GM12878 (cell line): ENCODE results near the gene ZFYVE21. TPM values are rescaled to one million over a fixed set of nuclear protein-coding genes. Genes with fewer than 3 reads are reported as not detected.

ENCODE experiments used
- ATAC-seq: fragments of 200-7000 bp; cut with Tn5 transposase; 3 replicates; pipeline ENCODE4 v1.9.1; 2020; ENCODE audit warnings: mild to moderate bottlenecking, moderate library complexity
- BruUV-seq: library from RNA; stranded (reverse); fragments of 400-500 nt; replicated peaks from 2 replicates; lab custom pipeline; 2021; lab: Mats Ljungman, UMichigan
- CTCF ChIA-PET: fragments of 300-600 bp; sonication (Branson Sonifier 250); formaldehyde crosslinking; extraction: SDS; loops from one replicate; lab custom pipeline; 2021; ENCODE audit warnings: inconsistent platforms; lab: Yijun Ruan, JAX
- POLR2A ChIA-PET: fragments of 350-600 bp; formaldehyde crosslinking; extraction: SDS; loops from one replicate; lab custom pipeline; 2021; ENCODE audit warnings: inconsistent platforms; lab: Charles Lee
- RAD21 ChIA-PET: fragments of 300-600 bp; sonication (Branson Sonifier 250); formaldehyde crosslinking; loops from one replicate; lab custom pipeline; 2023; ENCODE audit warnings: antibody characterized with exemption; ENCODE audit not compliant: unreplicated experiment; lab: Charles Lee
- SMC1A ChIA-PET: fragments of 300-600 bp; sonication (Branson Sonifier 250); formaldehyde crosslinking; loops from one replicate; lab custom pipeline; 2023; ENCODE audit not compliant: unreplicated experiment, uncharacterized antibody; lab: Charles Lee
- DNase-seq: peaks from one replicate; pipeline ENCODE4 v3.0.0-alpha.2; 2011; ENCODE audit warnings: low read depth, low spot score
- FAIRE-seq: peaks from 3 replicates; lab custom pipeline; 2011; peaks lifted over from hg19 to GRCh38; lab: Jason Lieb, UNC
- H2AFZ ChIP-seq: 2 replicates; pipeline ENCODE4 v1.6.0; 2011; ENCODE audit warnings: low read depth, low read length, control low read depth; ENCODE audit not compliant: control insufficient read depth
- H3K27ac ChIP-seq: 2 replicates; pipeline ENCODE4 v1.5.1; 2011; ENCODE audit warnings: control low read depth; ENCODE audit not compliant: control insufficient read depth, insufficient read depth
- H3K27me3 ChIP-seq, 2 experiments: replicated peaks in 1 of 2; 2 replicates each; pipeline versions ENCODE4 v1.6.0 to v1.6.1; 2011; ENCODE audit warnings: low read length in 1 of 2; ENCODE audit not compliant: control insufficient read depth in 2 of 2, insufficient read depth in 2 of 2
- H3K36me3 ChIP-seq, 2 experiments: 2 replicates each; pipeline ENCODE4 v1.5.1; 2011; ENCODE audit warnings: low read length in 1 of 2; ENCODE audit not compliant: control insufficient read depth in 2 of 2, insufficient read depth in 2 of 2
- H3K4me1 ChIP-seq: 2 replicates; pipeline ENCODE4 v1.6.1; 2011; ENCODE audit warnings: mild to moderate bottlenecking, low read length, moderate library complexity, mixed read lengths; ENCODE audit not compliant: control insufficient read depth, insufficient read depth
- H3K4me2 ChIP-seq: 2 replicates; pipeline ENCODE4 v1.6.0; 2011; ENCODE audit warnings: control low read depth; ENCODE audit not compliant: control insufficient read depth, insufficient read depth
- H3K4me3 ChIP-seq: fragments of 200-600 bp; sonication (generic); 2 replicates; pipeline ENCODE4 v1.5.1; 2016
- H3K79me2 ChIP-seq: 2 replicates; pipeline ENCODE4 v1.6.0; 2011; ENCODE audit warnings: low read length; ENCODE audit not compliant: control insufficient read depth, insufficient read depth
- H3K9ac ChIP-seq: 2 replicates; pipeline ENCODE4 v1.8.0; 2011; ENCODE audit warnings: low read length, control low read depth, mixed read lengths; ENCODE audit not compliant: control insufficient read depth, insufficient read depth
- H3K9me3 ChIP-seq: replicated peaks from 3 replicates; pipeline ENCODE4 v1.5.1; 2011; ENCODE audit warnings: mild to moderate bottlenecking, low read length; ENCODE audit not compliant: control insufficient read depth, insufficient read depth
- H4K20me1 ChIP-seq: 2 replicates; pipeline ENCODE4 v1.6.0; 2011; ENCODE audit not compliant: control insufficient read depth, insufficient read depth
- ATF3 ChIP-seq: IDR thresholded peaks from 2 replicates; pipeline ENCODE4 v1.6.1; 2011; ENCODE audit warnings: low read depth, mild to moderate bottlenecking, low read length, moderate library complexity, borderline replicate concordance; ENCODE audit errors: extremely low read depth
- EED ChIP-seq: sonication (generic); IDR thresholded peaks from 2 replicates; pipeline ENCODE4 v1.6.1; 2016; ENCODE audit warnings: antibody characterized with exemption, low read depth
- MAX ChIP-seq: IDR thresholded peaks from 2 replicates; pipeline ENCODE4 v1.6.1; 2012; ENCODE audit warnings: low read depth, low read length, improper control_type of control experiment
- MTA2 ChIP-seq: fragments of 450-650 bp; IDR thresholded peaks from 2 replicates; pipeline ENCODE4 v1.6.1; 2016; ENCODE audit warnings: low read depth, mild to moderate bottlenecking, moderate library complexity
- NFXL1 ChIP-seq: fragments of 450-650 bp; IDR thresholded peaks from 2 replicates; pipeline ENCODE4 v1.6.1; 2017; ENCODE audit warnings: antibody characterized with exemption, mild to moderate bottlenecking, borderline replicate concordance
- POLR2A ChIP-seq: IDR thresholded peaks from 2 replicates; pipeline ENCODE4 v1.6.1; 2011; ENCODE audit warnings: low read depth, mild to moderate bottlenecking, low read length
- PRDM15 ChIP-seq: fragments of 450-650 bp; formaldehyde crosslinking; IDR thresholded peaks from 2 replicates; pipeline ENCODE4 v1.4.0; 2020; ENCODE audit warnings: mild to moderate bottlenecking, moderate library complexity
- USF1 ChIP-seq: IDR thresholded peaks from 2 replicates; pipeline ENCODE4 v1.6.1; 2011; ENCODE audit warnings: borderline replicate concordance, low read depth, mild to moderate bottlenecking, moderate library complexity, mixed read lengths, low read length; ENCODE audit not compliant: insufficient read depth; ENCODE audit errors: extremely low read length
- YY1 ChIP-seq: IDR thresholded peaks from 2 replicates; pipeline ENCODE4 v1.6.1; 2011; ENCODE audit warnings: low read depth, mild to moderate bottlenecking, low read length
- WGBS: methylation state at CpG from one replicate; pipeline ENCODE4 v1.1.6; 2016; ENCODE audit warnings: low lambda C conversion rate; ENCODE audit not compliant: insufficient replicate concordance, insufficient coverage; ENCODE audit errors: missing lambda C conversion rate; 5-methylcytosine and 5-hydroxymethylcytosine counted together
- in situ Hi-C: fragments of 300-500 bp; cut with MboI; formaldehyde crosslinking; loops from 9 replicates; pipeline ENCODE4 v1.14.3; 2018; ENCODE audit warnings: mixed read lengths
- intact Hi-C: fragments of 100-400 bp; cut with micrococcal nuclease; formaldehyde crosslinking; loops from one replicate; pipeline ENCODE4 v1.14.2; 2022; ENCODE audit not compliant: unreplicated experiment
- polyA plus RNA-seq, 11 experiments: library from polyadenylated mRNA; depleted of rRNA in 4 of 11; unstranded in 6 of 11; stranded (reverse) in 5 of 11; fragments of >200 nt; fragmentation: Nextera tagmentation in 4 of 11; fragmentation: Illumina TruSeq in 1 of 11; extraction: Ambion mirVana in 4 of 11; extraction: Trizol in 1 of 11; gene quantifications; 1 replicate in 1 of 11; 2 replicates in 10 of 11; pipeline versions ENCODE4 v1.2.1 to v1.2.3, GENCODE V29; 2011 to 2016; ENCODE audit warnings: inconsistent platforms in 2 of 11, missing spikeins in 2 of 11, low read depth in 1 of 11
- total RNA-seq, 4 experiments: library from RNA; depleted of rRNA in 3 of 4; stranded (reverse); fragments of >200 nt in 3 of 4; fragmentation: Illumina TruSeq in 1 of 4; extraction: Trizol in 1 of 4; gene quantifications; 2 replicates each; pipeline versions ENCODE4 v1.2.1 to v1.2.3, GENCODE V29; 2013 to 2021

Gene ZFYVE21
- total and polyA plus RNA-seq, 10 of the 15 experiments (the other 5 are each of a cell fraction or from before 2014, with no cell fraction given), result 0.79 to 21.7 (median 13.8) TPM

- ATAC-seq, result no peak
- in situ Hi-C loops, result no loop called here
- POLR2A ChIA-PET, result interaction anchor here (0.7 kb wide), 1 partner anchor 38 kb away, joined by 3 read pairs; the partner anchor contains the start of genes XRCC3 and ZFYVE21
These were observed 38.5 kb upstream of the ZFYVE21 start for GRCh38 chr14:103676881-103677675.

GRCh38 chr14:103679351-103679750, 36.3 kb upstream of the ZFYVE21 start:
- under 1% methylated on average over 13 of the region's 13 CpGs for WGBS
- H3K79me2 ChIP-seq, result no peaks in the 10 kb centered on the region
- H3K4me1 ChIP-seq, result no peaks in the 10 kb centered on the region
- H3K27ac ChIP-seq, result no peak overlapping the region; the same call in 1 of the 2 replicates
- peaks cover 27 to 37% of the 10 kb centered on the region in 2 experiments for H3K36me3 ChIP-seq
- in situ Hi-C loops, result no loop called here
- FAIRE-seq (peak; percentile 64), ATAC-seq (peak; percentile 100), DNase-seq (peak; percentile 34)
- intact Hi-C loops, result loop anchor here (1.0 kb wide), 1 partner anchor 107 kb away; no protein-coding TSS in a partner anchor
- no peak overlapping the region for H3K4me2 ChIP-seq
- H4K20me1 ChIP-seq, result no peaks in the 10 kb centered on the region
- no TSS peak for BruUV-seq
- H2AFZ ChIP-seq, result 0 out of 2 replicates have a peak overlapping the region, but pooled peaks have one; percentile 5
- POLR2A ChIA-PET, result interaction anchor here (0.5 kb wide), 1 partner anchor 309 kb away, joined by 4 read pairs; no protein-coding TSS in a partner anchor
- no peaks in the 10 kb centered on the region for H3K9me3 ChIP-seq
- no peak overlapping the region for H3K9ac ChIP-seq
- H3K4me3 ChIP-seq, result no peak overlapping the region
- RAD21 ChIA-PET, result interaction anchor here (1.2 to 1.8 kb wide), 4 partner anchors 9 to 108 kb away, joined by 3 to 7 read pairs (median 5); partner anchors contain the start of gene KLC1
- CTCF ChIA-PET, result interaction anchor here (0.7 to 2.1 kb wide), 17 partner anchors 10 to 118 kb away, joined by 3 to 13 read pairs (median 4); no protein-coding TSS in a partner anchor
- SMC1A ChIA-PET, result interaction anchor here (1.0 to 2.3 kb wide), 9 partner anchors 11 to 112 kb away, joined by 3 to 8 read pairs (median 4); no protein-coding TSS in a partner anchor
- no peaks in the 10 kb centered on the region for H3K27me3 ChIP-seq
- TF ChIP-seq MAX (peak; percentile 94), USF1 (peak; percentile 77), PRDM15 (CRISPR knock-in tag) (no peak), MTA2 (no peak), YY1 (0 out of 2 replicates have a peak, but pooled peaks have one; percentile 30), POLR2A (peak; percentile 53; the same call in 1 of the 2 replicates), ATF3 (peak; percentile 51; the same call in 1 of the 2 replicates)

More at GRCh38 chr14:103676881-103677675, 38.5 kb upstream of the ZFYVE21 start:
- intact Hi-C loops, result no loop called here
- Histone ChIP-seq H3K4me1 (no peaks in the 10 kb centered on the region), H3K4me2 (no peak overlapping the region), H3K9ac (no peak overlapping the region), H2AFZ (no peak overlapping the region), H4K20me1 (no peaks in the 10 kb centered on the region), H3K79me2 (no peaks in the 10 kb centered on the region), H3K36me3 (peaks cover 26 to 32% of the 10 kb centered on the region in 2 experiments), H3K9me3 (no peaks in the 10 kb centered on the region), H3K4me3 (no peak overlapping the region), H3K27me3 (no peaks in the 10 kb centered on the region), H3K27ac (no peak overlapping the region)
- no TSS peak for BruUV-seq
- FAIRE-seq, result no peak
- TF ChIP-seq EED (no peak), NFXL1 (no peak)
- DNase-seq, result no peak
- ChIA-PET SMC1A (interaction anchor here (1.1 to 1.6 kb wide), 2 partner anchors 8 to 13 kb away, joined by 3 to 5 read pairs; no protein-coding TSS in a partner anchor), RAD21 (interaction anchor here (1.1 kb wide), 1 partner anchor 13 kb away, joined by 3 read pairs; no protein-coding TSS in a partner anchor), CTCF (interaction anchor here (1.0 kb wide), 2 partner anchors 8 to 64 kb away, joined by 3 to 4 read pairs; no protein-coding TSS in a partner anchor)
- 91% methylated on average over 16 of the region's 16 CpGs for WGBS
